ENCODE measurements around the gene FBXW11. TPM values are rescaled to one million over a fixed set of nuclear protein-coding genes. Genes with fewer than 3 reads are reported as not detected.

The FBXW11 gene
- total and polyA plus RNA-seq, 2 of the 13 experiments (the other 11 are each of a cell fraction or from before 2014, with no cell fraction given) = 31.7 to 53.6 TPM

GRCh38 chr5:172005708-172006320, 624 bp downstream of the FBXW11 start (continued):
- TF ChIP-seq ZZZ3 (CRISPR knock-in tag; IDR thresholded peaks at IDR 0.05; ENCODE audit: borderline replicate concordance) = no peak
- TF ChIP-seq ZIK1 (CRISPR knock-in tag; IDR thresholded peaks at IDR 0.05; ENCODE audit: borderline replicate concordance, low read depth) = no peak; the same call in 1 of the 2 replicates
- TF ChIP-seq, protein P1, sequence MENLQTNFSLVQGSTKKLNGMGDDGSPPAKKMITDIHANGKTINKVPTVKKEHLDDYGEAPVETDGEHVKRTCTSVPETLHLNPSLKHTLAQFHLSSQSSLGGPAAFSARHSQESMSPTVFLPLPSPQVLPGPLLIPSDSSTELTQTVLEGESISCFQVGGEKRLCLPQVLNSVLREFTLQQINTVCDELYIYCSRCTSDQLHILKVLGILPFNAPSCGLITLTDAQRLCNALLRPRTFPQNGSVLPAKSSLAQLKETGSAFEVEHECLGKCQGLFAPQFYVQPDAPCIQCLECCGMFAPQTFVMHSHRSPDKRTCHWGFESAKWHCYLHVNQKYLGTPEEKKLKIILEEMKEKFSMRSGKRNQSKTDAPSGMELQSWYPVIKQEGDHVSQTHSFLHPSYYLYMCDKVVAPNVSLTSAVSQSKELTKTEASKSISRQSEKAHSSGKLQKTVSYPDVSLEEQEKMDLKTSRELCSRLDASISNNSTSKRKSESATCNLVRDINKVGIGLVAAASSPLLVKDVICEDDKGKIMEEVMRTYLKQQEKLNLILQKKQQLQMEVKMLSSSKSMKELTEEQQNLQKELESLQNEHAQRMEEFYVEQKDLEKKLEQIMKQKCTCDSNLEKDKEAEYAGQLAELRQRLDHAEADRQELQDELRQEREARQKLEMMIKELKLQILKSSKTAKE (CRISPR knock-in tag; IDR thresholded peaks at IDR 0.05; ENCODE audit: borderline replicate concordance) = no peak
- no peak for TF ChIP-seq MATR3 (CRISPR knock-in tag; IDR thresholded peaks at IDR 0.05)
- TF ChIP-seq AGO2 (optimal IDR thresholded peaks at IDR 0.05; ENCODE audit: low read depth, low read length) = no peak
- TF ChIP-seq JARID2 (CRISPR knock-in tag; IDR thresholded peaks at IDR 0.05; ENCODE audit: insufficient replicate concordance) = no peak
- TF ChIP-seq ZFY (CRISPR knock-in tag; IDR thresholded peaks at IDR 0.05) = no peak
- no peak for TF ChIP-seq KAT7 (CRISPR knock-in tag; IDR thresholded peaks at IDR 0.05; ENCODE audit: borderline replicate concordance)
- no peak for TF ChIP-seq ZNF780A (CRISPR knock-in tag; IDR thresholded peaks at IDR 0.05)
- no peak for TF ChIP-seq ZNF616 (CRISPR knock-in tag; IDR thresholded peaks at IDR 0.05; ENCODE audit: low read depth)
- no peak for TF ChIP-seq ZFP37 (CRISPR knock-in tag; IDR thresholded peaks at IDR 0.05; ENCODE audit: borderline replicate concordance)
- no peak for TF ChIP-seq MNT (IDR thresholded peaks at IDR 0.05)
- TF ChIP-seq ISX (CRISPR knock-in tag; conservative IDR thresholded peaks at IDR 0.05) = no peak
- no peak for TF ChIP-seq SOX6 (IDR thresholded peaks at IDR 0.05)
- TF ChIP-seq SOX6 (CRISPR knock-in tag; IDR thresholded peaks at IDR 0.05) = no peak
- TF ChIP-seq ZFP90 (CRISPR knock-in tag; IDR thresholded peaks at IDR 0.05; ENCODE audit: borderline replicate concordance) = no peak
- no peak for TF ChIP-seq ZBTB8A (CRISPR knock-in tag; IDR thresholded peaks at IDR 0.05; ENCODE audit: borderline replicate concordance, low read depth)
- TF ChIP-seq GABPA (IDR thresholded peaks at IDR 0.05; ENCODE audit: low read depth, low read length) = no peak
- TF ChIP-seq GABPA (CRISPR knock-in tag; IDR thresholded peaks at IDR 0.05; ENCODE audit: low read depth) = no peak
- TF ChIP-seq, protein P2, sequence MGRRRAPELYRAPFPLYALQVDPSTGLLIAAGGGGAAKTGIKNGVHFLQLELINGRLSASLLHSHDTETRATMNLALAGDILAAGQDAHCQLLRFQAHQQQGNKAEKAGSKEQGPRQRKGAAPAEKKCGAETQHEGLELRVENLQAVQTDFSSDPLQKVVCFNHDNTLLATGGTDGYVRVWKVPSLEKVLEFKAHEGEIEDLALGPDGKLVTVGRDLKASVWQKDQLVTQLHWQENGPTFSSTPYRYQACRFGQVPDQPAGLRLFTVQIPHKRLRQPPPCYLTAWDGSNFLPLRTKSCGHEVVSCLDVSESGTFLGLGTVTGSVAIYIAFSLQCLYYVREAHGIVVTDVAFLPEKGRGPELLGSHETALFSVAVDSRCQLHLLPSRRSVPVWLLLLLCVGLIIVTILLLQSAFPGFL (CRISPR knock-in tag; IDR thresholded peaks at IDR 0.05) = no peak
- no peak for TF ChIP-seq ZNF550 (CRISPR knock-in tag; IDR thresholded peaks at IDR 0.05; ENCODE audit: borderline replicate concordance)
- TF ChIP-seq EP300 (IDR thresholded peaks at IDR 0.05; ENCODE audit: low read depth in 2 of 2, low read length in 2 of 2) = no peak
- TF ChIP-seq EP300 (CRISPR knock-in tag; IDR thresholded peaks at IDR 0.05; ENCODE audit: borderline replicate concordance) = no peak
- TF ChIP-seq ZNF333 (CRISPR knock-in tag; IDR thresholded peaks at IDR 0.05; ENCODE audit: borderline replicate concordance) = 0 out of 2 replicates have a peak, but pooled peaks have one; percentile 40
- no peak for TF ChIP-seq JUN (CRISPR knock-in tag; IDR thresholded peaks at IDR 0.05)
- TF ChIP-seq ZKSCAN8 (CRISPR knock-in tag; IDR thresholded peaks at IDR 0.05; ENCODE audit: borderline replicate concordance) = no peak

All from HepG2 (cell line).